Neuronal stem cell (in vitro differentiated cells): ENCODE data around the gene RWDD4.

Experiments used
- DNase-seq: peaks from one replicate; pipeline ENCODE4 v3.0.0-alpha.2; 2013; ENCODE audit warnings: low spot score
- H2AFZ ChIP-seq: one replicate; pipeline ENCODE4 v1.6.1; 2013; ENCODE audit warnings: mild to moderate bottlenecking, low read length, inconsistent platforms
- H2AK5ac ChIP-seq: 2 replicates; pipeline ENCODE4 v1.6.1; 2013; ENCODE audit warnings: low read depth, mild to moderate bottlenecking, inconsistent platforms, low read length, moderate library complexity, mixed read lengths
- H2BK120ac ChIP-seq: 2 replicates; pipeline ENCODE4 v1.6.1; 2013; ENCODE audit warnings: low read depth, mild to moderate bottlenecking, inconsistent platforms, low read length, moderate library complexity, mixed read lengths
- H2BK12ac ChIP-seq: one replicate; pipeline ENCODE4 v1.6.1; 2013; ENCODE audit warnings: low read length, inconsistent platforms
- H2BK15ac ChIP-seq: 2 replicates; pipeline ENCODE4 v1.6.1; 2013; ENCODE audit warnings: mild to moderate bottlenecking, low read length, inconsistent platforms, mixed read lengths
- H2BK5ac ChIP-seq: one replicate; pipeline ENCODE4 v1.6.1; 2013; ENCODE audit warnings: inconsistent platforms, mild to moderate bottlenecking, low read length, moderate library complexity
- H3K14ac ChIP-seq: one replicate; pipeline ENCODE4 v1.6.1; 2013; ENCODE audit warnings: low read length, inconsistent platforms
- H3K18ac ChIP-seq: 2 replicates; pipeline ENCODE4 v1.6.1; 2013; ENCODE audit warnings: low read length, inconsistent platforms
- H3K23ac ChIP-seq: 2 replicates; pipeline ENCODE4 v1.6.1; 2013; ENCODE audit warnings: low read depth, mild to moderate bottlenecking, mixed read lengths, low read length, inconsistent platforms; ENCODE audit not compliant: poor library complexity
- H3K27ac ChIP-seq: replicated peaks from 3 replicates; pipeline ENCODE4 v1.5.1; 2013; ENCODE audit warnings: low read length, inconsistent platforms
- H3K27me3 ChIP-seq, 3 experiments: 2 replicates each; pipeline ENCODE4 v1.6.1; 2013; ENCODE audit warnings: low read length in 3 of 3, mild to moderate bottlenecking in 2 of 3, inconsistent platforms in 1 of 3, low read depth in 1 of 3, mixed read lengths in 1 of 3, moderate library complexity in 1 of 3; ENCODE audit not compliant: control insufficient read depth in 3 of 3, insufficient read depth in 3 of 3
- H3K36me3 ChIP-seq, 2 donors: replicated peaks in 1 of 2; 2 replicates each; pipeline ENCODE4 v1.6.1; 2013; ENCODE audit warnings: low read length in 2 of 2; ENCODE audit not compliant: control insufficient read depth in 2 of 2, insufficient read depth in 2 of 2
- H3K4ac ChIP-seq: 2 replicates; pipeline ENCODE4 v1.6.1; 2013; ENCODE audit warnings: inconsistent platforms, mild to moderate bottlenecking, low read length, moderate library complexity
- H3K4me1 ChIP-seq, 2 donors: 1 replicate in 1 of 2; 2 replicates in 1 of 2; pipeline ENCODE4 v1.6.1; 2013; ENCODE audit warnings: low read length in 2 of 2, low read depth in 1 of 2; ENCODE audit not compliant: control insufficient read depth in 2 of 2, insufficient read depth in 1 of 2
- H3K4me2 ChIP-seq: one replicate; pipeline ENCODE4 v1.6.1; 2013; ENCODE audit warnings: mild to moderate bottlenecking, low read length, inconsistent platforms; ENCODE audit not compliant: insufficient read depth, poor library complexity, severe bottlenecking
- H3K4me3 ChIP-seq, 2 donors: 2 replicates each; pipeline ENCODE4 v1.5.1; 2013; ENCODE audit warnings: low read length in 2 of 2, mild to moderate bottlenecking in 2 of 2, inconsistent platforms in 1 of 2, moderate library complexity in 1 of 2
- H3K79me1 ChIP-seq: one replicate; pipeline ENCODE4 v1.6.1; 2013; ENCODE audit warnings: low read depth, mild to moderate bottlenecking, inconsistent platforms, low read length, moderate library complexity
- H3K9ac ChIP-seq: one replicate; pipeline ENCODE4 v1.6.1; 2013; ENCODE audit warnings: mild to moderate bottlenecking, low read depth, low read length, inconsistent platforms; ENCODE audit not compliant: poor library complexity
- H3K9me3 ChIP-seq, 2 donors: replicated peaks in 1 of 2; 2 replicates each; pipeline versions ENCODE3 to v1.6.1; 2013; ENCODE audit warnings: low read length in 2 of 2, mild to moderate bottlenecking in 2 of 2, inconsistent platforms in 1 of 2, low read depth in 1 of 2, mixed read lengths in 1 of 2, moderate library complexity in 1 of 2; ENCODE audit not compliant: control insufficient read depth in 2 of 2, insufficient read depth in 1 of 2
- H4K8ac ChIP-seq: one replicate; pipeline ENCODE4 v1.6.1; 2013; ENCODE audit warnings: low read depth, mild to moderate bottlenecking, inconsistent platforms, low read length, moderate library complexity
- H4K91ac ChIP-seq: one replicate; pipeline ENCODE4 v1.6.1; 2013; ENCODE audit warnings: low read length, low read depth, mild to moderate bottlenecking, inconsistent platforms; ENCODE audit not compliant: poor library complexity
- WGBS, 2 donors: extraction: QIAGEN DNeasy Blood & Tissue Kit; methylation state at CpG; one replicate each; pipeline ENCODE4 v1.1.7; 2013; ENCODE audit warnings: missing lambda C conversion rate in 2 of 2, mixed read lengths in 1 of 2; ENCODE audit not compliant: insufficient read length in 2 of 2, insufficient replicate concordance in 1 of 2; ENCODE audit errors: extremely low coverage in 2 of 2; 5-methylcytosine and 5-hydroxymethylcytosine counted together

Gene RWDD4

DNA sequence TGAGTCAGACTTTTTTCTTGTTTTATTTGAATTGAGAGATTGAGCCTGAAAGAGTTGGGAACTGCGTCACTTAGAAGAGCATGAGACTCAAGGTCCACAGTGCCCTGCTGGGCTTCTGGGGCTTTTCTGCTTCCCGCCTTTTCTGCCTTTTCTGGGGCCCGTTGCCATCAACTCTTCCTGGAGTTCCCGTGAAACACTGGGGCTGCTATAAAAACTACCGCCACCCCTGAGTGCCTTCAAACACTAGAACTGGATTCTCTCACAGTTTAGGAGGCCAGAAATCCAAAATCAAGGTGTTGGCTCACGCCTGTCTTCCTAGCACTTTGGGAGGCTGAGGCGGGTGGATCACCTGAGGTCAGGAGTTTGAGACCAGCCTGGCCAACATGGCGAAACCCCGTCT lies 49.8 kb downstream of the RWDD4 start:
- H3K9me3 ChIP-seq: no peaks in the 10 kb centered on the region
- H2BK12ac ChIP-seq: no peak overlapping the region
- H2AK5ac ChIP-seq: no peak overlapping the region
- no peak overlapping the region for H2BK15ac ChIP-seq
- no peaks in the 10 kb centered on the region for H3K36me3 ChIP-seq
- peaks cover 0 to 8% (median 0%) of the 10 kb centered on the region in 3 experiments for H3K27me3 ChIP-seq
- no peak for DNase-seq
- H3K4me2 ChIP-seq: no peak overlapping the region
- no peak overlapping the region for H3K14ac ChIP-seq
- no peak overlapping the region for H3K27ac ChIP-seq
- no peak overlapping the region for H3K23ac ChIP-seq
- H4K91ac ChIP-seq: no peak overlapping the region
- no peak overlapping the region for H4K8ac ChIP-seq
- no peak overlapping the region for H3K4me3 ChIP-seq
- H3K9ac ChIP-seq: no peak overlapping the region
- no peak overlapping the region for H3K18ac ChIP-seq
- no peak overlapping the region for H2BK120ac ChIP-seq
- H2BK5ac ChIP-seq: no peak overlapping the region
- no peak overlapping the region for H3K4ac ChIP-seq
- H3K79me1 ChIP-seq: no peaks in the 10 kb centered on the region
- no CpG with 5 or more reads among the region's 9 CpGs for WGBS, 2 donors
- H2AFZ ChIP-seq: no peak overlapping the region
- peaks cover 0 to 2% of the 10 kb centered on the region in 2 donors for H3K4me1 ChIP-seq

DNA sequence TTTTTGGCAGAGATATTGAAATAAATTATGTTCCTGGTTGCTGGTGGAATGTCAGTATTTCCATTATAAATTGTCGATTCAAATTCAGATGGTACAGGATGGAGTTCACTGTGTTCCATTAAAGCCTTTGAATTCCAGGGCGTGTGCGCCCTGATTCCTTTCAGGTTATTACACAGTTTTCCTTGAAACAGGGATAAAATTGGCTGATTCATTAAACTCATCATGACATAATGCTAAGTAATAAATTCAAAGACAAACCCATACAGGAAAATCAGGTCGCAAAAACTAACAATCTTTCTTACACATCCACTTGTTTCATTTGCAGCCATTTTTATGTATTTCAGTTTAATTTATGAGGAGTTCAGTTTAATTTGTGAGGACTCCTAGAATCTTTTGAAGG lies 51.1 kb downstream of the RWDD4 start:
- Histone ChIP-seq H3K36me3 (no peaks in the 10 kb centered on the region), H2AFZ (no peak overlapping the region), H2BK12ac (no peak overlapping the region), H3K27me3 (peaks cover 0 to 8% (median 0%) of the 10 kb centered on the region in 3 experiments), H2AK5ac (no peak overlapping the region), H3K27ac (no peak overlapping the region), H2BK5ac (no peak overlapping the region), H3K18ac (no peak overlapping the region), H3K23ac (no peak overlapping the region), H3K79me1 (no peaks in the 10 kb centered on the region), H2BK120ac (no peak overlapping the region), H3K9ac (no peak overlapping the region), H4K91ac (no peak overlapping the region), H3K4me3 (no peak overlapping the region), H3K14ac (no peak overlapping the region), H3K4me2 (no peak overlapping the region), H4K8ac (no peak overlapping the region), H3K4ac (no peak overlapping the region), H3K9me3 (no peaks in the 10 kb centered on the region), H2BK15ac (no peak overlapping the region), H3K4me1 (peaks cover 0 to 2% of the 10 kb centered on the region in 2 donors)
- WGBS, 2 donors: no CpG with 5 or more reads among the region's 4 CpGs
- DNase-seq: no peak

- H3K4me1 ChIP-seq: peaks cover 2 to 3% of the 10 kb centered on the region in 2 donors
- H2BK15ac ChIP-seq: no peak overlapping the region
- no peak overlapping the region for H2BK12ac ChIP-seq
- no peak overlapping the region for H3K4ac ChIP-seq
- no peak overlapping the region for H2BK5ac ChIP-seq
- no peak overlapping the region for H3K23ac ChIP-seq
- no peak overlapping the region for H4K8ac ChIP-seq
- DNase-seq: no peak
- no peak overlapping the region for H3K4me3 ChIP-seq
- no peaks in the 10 kb centered on the region for H3K36me3 ChIP-seq
- no peak overlapping the region for H2AK5ac ChIP-seq
- H3K14ac ChIP-seq: no peak overlapping the region
- no peak overlapping the region for H3K9ac ChIP-seq
- H2BK120ac ChIP-seq: no peak overlapping the region
- H3K4me2 ChIP-seq: no peak overlapping the region
- H3K18ac ChIP-seq: no peak overlapping the region
- no peaks in the 10 kb centered on the region for H3K79me1 ChIP-seq
- H2AFZ ChIP-seq: peak overlapping the region; percentile 19
- H3K27me3 ChIP-seq: peaks cover 0 to 7% (median 0%) of the 10 kb centered on the region in 3 experiments
- no peak overlapping the region for H3K27ac ChIP-seq
- H3K9me3 ChIP-seq: no peaks in the 10 kb centered on the region
- no CpG with 5 or more reads among the region's 6 CpGs for WGBS, 2 donors
- no peak overlapping the region for H4K91ac ChIP-seq
Observed at GRCh38 chr4:183602557-183603027, 56.4 kb downstream of the RWDD4 start.

- H3K9me3 ChIP-seq: no peaks in the 10 kb centered on the region
- H3K27me3 ChIP-seq: peaks cover 0 to 10% (median 0%) of the 10 kb centered on the region in 3 experiments
- no peak overlapping the region for H2AFZ ChIP-seq
- no peak overlapping the region for H4K8ac ChIP-seq
- H2BK120ac ChIP-seq: no peak overlapping the region
- H3K79me1 ChIP-seq: no peaks in the 10 kb centered on the region
- DNase-seq: no peak
- H2BK12ac ChIP-seq: no peak overlapping the region
- H3K18ac ChIP-seq: no peak overlapping the region
- WGBS, 2 donors: no CpG with 5 or more reads among the region's 1 CpG
- no peak overlapping the region for H3K27ac ChIP-seq
- no peak overlapping the region for H2AK5ac ChIP-seq
- no peak overlapping the region for H3K4ac ChIP-seq
- H3K4me3 ChIP-seq: no peak overlapping the region
- no peak overlapping the region for H2BK15ac ChIP-seq
- H3K23ac ChIP-seq: no peak overlapping the region
- H3K14ac ChIP-seq: no peak overlapping the region
- H3K36me3 ChIP-seq: no peaks in the 10 kb centered on the region
- no peak overlapping the region for H3K4me2 ChIP-seq
- no peak overlapping the region for H4K91ac ChIP-seq
- H2BK5ac ChIP-seq: no peak overlapping the region
- H3K9ac ChIP-seq: no peak overlapping the region
- H3K4me1 ChIP-seq: peaks cover 2 to 3% of the 10 kb centered on the region in 2 donors
Observed at GRCh38 chr4:183601381-183601780, 57.6 kb downstream of the RWDD4 start.
